ENCODE measurements around the gene HBEGF. TPM values are rescaled to one million over a fixed set of nuclear protein-coding genes. Genes with fewer than 3 reads are reported as not detected.

Gene HBEGF, protein sequence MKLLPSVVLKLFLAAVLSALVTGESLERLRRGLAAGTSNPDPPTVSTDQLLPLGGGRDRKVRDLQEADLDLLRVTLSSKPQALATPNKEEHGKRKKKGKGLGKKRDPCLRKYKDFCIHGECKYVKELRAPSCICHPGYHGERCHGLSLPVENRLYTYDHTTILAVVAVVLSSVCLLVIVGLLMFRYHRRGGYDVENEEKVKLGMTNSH
- total RNA-seq = 62.1 TPM

DNA sequence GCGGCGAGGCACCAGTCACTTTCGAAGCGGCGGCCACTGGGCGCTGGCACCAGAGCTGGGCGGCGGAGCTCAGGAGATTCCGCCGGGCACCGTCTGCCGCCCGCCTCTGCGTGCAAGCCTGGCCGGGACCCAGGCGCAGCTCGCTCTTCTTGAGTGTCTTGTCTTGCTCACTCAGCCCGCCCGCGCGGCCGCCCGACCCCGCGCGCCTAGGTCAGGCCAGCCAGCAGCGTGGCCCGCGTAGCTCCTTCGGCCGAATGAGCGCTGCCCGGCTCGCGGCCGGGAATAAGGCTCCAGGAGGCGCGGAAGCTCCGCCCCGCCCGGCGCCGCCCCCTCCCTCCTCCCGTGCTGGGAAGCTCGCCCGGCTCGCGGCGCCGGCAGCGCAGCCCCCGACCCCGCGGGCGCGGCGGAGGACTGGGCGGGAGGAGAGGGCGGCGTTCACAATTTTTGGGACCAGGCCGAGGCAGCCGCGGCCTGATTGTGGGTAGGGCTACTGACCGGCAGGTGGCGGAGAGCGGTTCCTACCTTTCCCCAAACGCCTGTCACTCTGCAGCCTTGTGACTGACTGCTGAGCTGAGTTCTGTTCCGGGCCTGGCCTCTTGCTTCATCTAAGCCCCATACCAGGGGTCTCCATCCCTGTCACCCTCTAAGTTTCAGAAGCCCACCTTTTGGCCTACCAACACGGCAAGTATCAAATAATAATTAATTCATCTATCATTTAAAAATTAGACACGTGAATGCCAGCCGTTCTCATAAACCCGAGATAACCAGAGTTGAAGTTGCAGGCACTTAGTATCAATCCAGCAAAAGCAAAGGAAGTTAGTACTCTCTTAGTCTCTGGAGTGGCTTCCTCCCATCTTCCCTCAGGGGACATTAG is at the start of gene HBEGF:
TSS of gene HBEGF (minus strand) at position 256 of the 874 bp plus-strand sequence. CDS start 275 bp downstream, outside the sequence.
- ATAC-seq = peak; percentile 67

DNA sequence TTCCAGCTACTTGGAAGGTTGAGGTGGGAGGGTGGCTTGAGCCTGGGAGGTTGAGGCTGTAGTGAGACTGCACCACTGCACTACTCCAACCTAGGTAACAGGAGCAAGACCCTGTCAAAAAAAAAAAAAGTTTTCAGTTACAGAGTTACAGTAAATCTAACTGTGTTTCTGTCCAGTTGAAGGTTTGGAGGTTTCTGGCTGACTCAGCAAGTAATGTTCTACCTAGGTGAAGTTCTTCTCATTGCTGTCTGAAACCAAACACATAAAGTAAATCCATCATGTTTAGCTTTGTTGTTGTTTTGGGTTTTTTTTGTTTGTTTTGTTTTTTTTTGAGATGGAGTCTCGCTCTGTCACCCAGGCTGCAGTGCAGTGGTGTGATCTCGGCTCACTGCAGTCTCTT is 47.3 kb upstream of the HBEGF start:
- no peak for ATAC-seq

DNA sequence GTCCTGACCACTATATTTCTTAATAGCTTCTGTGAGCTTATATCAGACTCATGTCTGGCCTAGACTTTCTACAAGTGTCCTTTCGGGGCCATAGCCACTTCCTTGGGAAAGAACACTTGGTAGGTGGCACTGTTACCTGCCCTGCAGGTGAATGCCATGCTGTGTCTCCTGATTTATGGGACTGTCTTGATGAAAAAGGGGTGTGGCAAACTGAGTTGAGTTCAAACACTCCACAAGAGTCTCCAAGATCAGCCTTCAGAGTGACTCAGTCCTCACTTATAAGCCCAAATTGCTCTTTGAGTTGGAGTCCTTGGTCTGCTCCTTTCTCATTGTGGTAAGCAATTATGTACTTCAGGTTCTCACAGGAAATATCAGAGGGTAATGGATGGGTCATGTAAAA is 45.3 kb upstream of the HBEGF start:
- peak; percentile 91 for ATAC-seq

DNA sequence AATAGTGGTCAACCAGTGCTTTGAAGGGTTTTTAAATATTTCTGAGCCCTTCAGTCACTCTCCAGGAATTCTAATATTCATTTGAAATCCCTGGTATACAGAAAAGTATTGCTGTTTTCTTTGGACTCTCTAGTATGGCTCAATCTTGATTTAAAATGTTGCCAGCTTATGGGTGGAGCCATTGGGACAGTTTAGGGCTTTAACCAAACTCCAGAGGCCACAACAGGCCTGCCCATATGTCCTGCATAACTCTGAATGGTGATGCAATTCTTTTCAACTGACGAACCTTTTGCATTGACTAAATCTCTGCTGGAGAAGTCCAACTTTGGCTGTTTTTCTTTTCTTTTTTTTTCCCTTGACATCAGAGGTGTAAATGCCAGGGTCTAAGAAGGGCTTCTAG is 44.9 kb upstream of the HBEGF start:
- peak; percentile 79 for ATAC-seq

DNA sequence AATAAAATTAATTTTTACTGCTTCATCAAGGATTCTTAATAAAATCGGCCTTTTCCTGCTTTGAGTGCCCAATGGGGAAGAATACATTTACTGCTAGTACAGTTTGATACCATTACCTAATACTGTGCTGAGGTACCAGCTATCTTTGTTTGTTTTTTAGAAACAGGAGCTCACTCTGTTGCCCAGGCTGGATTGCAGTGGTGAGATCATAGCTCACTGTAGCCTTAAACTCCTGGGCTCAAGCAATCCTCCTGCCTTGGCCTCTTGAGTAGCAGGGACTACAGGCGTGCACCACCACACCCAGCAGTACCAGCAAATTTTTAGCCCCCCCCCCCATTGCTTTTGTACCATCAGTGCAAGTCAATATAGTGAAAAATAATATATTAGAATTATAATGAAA is 41.6 kb upstream of the HBEGF start:
- no peak for ATAC-seq

DNA sequence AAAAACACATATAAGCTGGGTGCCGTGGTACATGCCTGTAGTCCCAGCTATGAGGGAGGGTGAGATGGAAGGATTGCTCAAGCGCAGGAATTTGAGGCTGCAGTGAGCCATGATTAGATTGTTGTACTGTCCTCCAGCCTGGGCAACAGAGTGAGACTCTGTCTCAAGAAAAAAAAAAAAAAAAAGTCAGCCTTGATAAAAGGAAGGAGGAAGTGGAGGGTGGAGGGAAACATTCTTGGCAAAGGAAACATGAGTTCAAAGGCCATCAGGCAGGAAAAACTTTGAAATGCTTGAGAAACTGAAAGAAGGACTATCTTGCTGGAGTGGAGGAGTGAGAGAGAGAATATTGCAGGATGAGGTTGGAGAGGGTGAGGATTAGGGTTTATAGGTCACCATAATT is 36.9 kb upstream of the HBEGF start:
- no peak for ATAC-seq

DNA sequence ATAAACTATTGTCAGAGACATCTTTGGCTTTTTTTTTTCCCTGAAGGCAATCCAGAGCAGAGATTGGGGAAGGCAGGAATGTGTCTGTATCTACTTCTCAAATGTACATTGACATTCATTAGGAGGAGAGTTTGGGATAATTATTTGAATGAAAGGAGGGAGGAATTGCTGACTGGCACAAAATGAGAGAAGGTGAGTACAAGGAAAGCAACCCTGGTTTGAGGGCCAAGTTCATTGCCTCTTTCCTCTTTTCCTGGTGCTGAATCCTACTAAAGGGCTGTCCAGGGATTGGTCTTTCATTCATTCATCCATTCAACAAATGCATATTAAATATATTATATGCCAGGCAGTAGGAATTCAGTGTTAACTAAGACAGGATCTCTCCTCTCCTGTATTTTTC is 36.5 kb upstream of the HBEGF start:
- no peak for ATAC-seq

DNA sequence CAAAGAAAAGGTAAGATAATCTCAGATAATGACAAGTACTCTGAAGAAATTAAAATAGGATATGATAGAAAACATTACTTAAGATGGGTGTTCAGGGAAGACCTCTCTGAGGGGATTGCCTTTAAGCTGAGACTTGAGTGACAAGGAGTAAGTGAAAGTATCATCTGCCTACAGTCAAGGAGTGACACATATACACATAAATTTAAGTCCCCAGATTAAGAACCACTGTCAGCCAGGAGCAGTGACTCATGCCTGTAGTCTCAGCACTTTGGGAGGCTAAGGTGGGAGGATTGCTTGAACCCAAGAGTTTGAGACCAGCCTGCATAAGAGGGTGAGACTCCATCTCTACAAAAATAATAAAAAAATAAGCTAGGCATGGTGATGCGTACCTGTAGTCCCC is 35.6 kb upstream of the HBEGF start:
- ATAC-seq = peak; percentile 33

DNA sequence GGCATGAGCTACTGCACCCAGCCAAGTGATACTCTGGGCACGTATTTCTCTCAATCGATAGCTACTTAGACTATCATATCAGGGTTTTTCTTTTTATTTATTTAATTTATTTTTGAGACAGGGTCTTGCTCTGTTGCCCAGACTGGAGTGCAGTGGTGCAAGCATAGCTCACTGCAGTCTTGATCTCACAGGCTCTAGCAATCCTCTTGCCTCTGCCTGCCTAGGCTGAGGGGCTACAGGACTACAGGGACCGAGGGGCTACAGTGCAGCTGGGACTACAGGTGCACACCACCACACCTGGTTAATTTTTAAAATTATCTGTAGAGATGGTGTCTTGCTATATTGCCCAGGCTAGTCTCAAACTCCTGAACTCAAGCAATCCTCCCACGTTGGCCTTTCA is 34.9 kb upstream of the HBEGF start:
- no peak for ATAC-seq

DNA sequence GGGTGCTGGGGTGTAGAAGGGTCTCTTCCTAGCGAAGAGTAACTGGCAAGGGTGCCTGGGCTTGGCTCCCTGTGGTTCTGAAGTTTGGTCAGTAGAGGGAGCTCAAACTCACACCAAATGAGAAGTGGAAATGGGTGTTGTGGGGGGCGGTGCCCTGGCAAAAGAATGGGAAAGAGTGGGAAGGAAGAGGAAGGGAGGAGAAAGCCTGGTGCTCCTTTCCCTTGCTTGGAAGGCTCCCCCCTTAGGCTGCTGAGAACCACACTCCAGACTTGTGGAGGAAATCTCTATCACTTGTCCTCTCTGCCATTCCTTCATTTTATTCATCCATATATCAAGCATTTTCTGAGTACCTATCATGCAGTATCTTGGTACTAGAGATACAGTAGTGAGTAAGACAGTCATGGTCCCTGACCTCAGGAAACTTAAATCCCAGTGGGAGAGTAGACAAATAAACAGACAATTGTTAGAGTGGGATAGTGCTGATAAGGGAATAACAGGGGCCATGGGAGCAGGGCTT is 26.6 kb upstream of the HBEGF start:
- ATAC-seq = peak; percentile 54

DNA sequence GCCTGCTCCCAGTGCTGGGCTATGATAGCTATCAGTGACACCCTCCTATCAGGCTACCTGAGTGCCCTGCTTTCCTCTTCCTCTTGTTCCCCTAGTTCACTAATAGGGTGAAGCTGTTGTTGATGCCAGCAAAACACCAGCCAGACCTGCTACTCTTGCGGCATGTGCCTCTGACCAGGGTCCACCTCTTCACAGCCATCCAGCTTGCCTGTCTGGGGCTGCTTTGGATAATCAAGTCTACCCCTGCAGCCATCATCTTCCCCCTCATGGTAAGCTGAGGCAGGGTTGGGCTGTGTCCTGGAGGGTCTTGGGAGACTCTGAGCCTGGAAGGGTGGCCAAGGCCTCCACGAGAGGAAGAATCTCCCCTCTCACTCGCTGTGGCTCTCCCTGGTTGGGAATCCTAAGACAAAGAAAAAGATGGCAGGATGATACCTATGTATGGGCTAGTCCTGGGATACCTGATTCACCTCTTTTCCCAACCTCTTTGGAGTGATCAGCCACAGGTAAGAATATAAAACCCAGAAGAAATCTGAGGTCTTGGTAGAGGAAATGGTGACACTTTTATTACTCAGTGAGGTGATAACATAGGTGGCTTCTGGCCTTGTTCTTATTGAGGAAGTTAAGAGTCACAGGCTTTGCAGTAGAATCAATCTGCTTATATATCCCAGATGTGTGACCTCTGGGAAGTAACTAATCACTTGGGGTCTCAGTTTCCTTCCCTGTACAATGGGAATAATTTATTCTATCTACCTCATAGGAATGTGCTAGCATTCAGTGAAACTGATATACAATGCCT is 25.2 kb upstream of the HBEGF start:
- ATAC-seq = no peak

DNA sequence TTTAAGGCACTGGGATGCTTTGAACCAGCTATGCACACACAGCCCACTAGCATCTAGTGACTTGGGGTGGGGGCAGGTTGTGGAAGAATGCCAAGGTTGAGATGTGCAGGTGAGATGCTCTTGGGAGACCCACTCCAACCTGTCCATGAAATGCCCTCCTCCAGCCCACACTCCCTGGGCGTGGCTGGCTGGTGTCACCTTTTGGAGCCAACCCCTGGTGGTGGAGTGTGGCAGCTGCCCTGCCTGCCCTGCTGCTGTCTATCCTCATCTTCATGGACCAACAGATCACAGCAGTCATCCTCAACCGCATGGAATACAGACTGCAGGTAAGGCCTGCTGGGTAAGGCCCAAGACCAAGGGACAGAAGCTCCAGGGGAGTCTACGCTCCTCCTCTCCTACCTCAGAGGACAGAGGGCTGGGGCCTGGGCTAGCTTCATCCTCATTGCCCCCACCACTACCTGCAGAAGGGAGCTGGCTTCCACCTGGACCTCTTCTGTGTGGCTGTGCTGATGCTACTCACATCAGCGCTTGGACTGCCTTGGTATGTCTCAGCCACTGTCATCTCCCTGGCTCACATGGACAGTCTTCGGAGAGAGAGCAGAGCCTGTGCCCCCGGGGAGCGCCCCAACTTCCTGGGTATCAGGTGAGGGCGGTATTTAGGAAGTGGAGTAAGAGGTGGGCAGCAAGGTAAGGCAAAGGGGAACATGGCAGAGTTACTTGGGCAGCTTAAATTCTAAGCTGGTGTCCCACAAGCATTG is 21.0 kb upstream of the HBEGF start:
- ATAC-seq = peak; percentile 27

DNA sequence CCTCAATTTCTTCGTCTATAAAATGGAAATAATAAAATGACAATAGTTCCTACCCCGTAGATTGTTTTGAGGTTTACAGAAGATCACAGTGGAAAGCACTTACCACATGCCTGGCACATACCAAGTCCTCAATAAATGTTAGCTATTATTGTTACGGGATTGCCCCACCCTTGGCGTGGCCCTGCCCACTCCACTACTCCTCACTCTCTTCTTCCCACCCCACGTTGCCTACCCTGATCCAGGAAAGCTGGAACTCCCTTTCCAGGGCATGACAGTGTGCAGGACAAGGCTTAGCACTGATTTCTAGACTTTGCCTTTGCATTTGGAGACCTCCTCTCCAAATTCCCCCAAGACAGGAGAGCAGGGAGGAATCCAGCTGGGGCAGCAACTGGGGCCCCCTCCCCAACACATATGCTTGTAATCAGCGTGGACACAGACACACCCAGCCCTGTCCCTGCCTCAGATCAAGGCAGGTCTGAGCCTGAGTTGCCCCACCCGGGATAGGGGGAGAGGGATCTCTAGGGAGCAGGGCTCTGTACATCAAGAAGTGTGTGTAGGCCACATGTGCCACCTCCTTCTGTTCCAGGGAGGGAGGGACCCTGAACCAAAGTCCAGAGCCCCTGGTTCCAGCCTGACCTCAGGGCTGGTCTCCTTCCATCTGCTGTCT is 20.3 kb upstream of the HBEGF start:
- peak; percentile 41 for ATAC-seq

DNA sequence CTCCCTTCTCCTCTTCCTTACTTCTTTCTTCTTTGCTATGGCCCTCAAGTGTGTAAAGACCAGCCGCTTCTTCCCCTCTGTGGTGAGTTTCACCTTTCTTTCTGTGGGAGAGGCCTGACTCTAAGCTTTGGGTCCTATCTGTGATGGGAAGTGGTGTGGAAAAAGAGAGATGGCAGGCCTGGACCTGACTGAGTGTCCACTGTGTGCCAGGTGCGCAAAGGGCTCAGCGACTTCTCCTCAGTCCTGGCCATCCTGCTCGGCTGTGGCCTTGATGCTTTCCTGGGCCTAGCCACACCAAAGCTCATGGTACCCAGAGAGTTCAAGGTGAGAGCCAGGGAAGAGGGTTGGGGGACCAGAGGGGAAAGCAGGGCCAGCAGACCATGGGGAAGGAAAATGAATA is 19.5 kb upstream of the HBEGF start:
- no peak for ATAC-seq

DNA sequence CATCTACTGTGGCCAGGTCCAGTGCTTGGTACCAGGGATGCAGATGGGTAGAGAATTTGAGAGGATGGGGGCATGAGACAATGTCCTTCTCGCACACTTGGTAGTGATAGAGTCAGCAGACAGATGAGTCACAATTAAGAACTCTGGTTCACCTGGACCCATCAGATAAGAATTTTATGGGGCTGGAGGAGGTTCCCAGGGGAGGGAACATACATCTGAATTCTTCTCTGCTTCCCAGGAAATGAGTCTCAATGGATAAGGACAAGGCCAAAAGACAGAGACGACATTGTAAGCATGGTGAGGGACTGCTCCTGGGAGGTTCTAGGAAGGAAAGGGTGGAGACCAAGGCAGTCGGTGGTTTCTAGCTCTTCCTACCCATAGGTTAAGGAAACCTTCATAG is 18.9 kb upstream of the HBEGF start:
- ATAC-seq = no peak

DNA sequence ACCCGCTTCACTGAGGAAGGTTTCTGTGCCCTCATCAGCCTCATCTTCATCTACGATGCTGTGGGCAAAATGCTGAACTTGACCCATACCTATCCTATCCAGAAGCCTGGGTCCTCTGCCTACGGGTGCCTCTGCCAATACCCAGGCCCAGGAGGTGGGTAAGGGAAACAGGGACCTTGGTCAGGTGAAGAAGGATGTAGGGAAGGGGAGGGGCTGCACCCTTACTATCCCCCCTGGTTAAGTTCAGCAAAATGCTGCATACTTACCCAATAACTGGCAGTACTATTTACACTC is 18.0 kb upstream of the HBEGF start:
- ATAC-seq = no peak

DNA sequence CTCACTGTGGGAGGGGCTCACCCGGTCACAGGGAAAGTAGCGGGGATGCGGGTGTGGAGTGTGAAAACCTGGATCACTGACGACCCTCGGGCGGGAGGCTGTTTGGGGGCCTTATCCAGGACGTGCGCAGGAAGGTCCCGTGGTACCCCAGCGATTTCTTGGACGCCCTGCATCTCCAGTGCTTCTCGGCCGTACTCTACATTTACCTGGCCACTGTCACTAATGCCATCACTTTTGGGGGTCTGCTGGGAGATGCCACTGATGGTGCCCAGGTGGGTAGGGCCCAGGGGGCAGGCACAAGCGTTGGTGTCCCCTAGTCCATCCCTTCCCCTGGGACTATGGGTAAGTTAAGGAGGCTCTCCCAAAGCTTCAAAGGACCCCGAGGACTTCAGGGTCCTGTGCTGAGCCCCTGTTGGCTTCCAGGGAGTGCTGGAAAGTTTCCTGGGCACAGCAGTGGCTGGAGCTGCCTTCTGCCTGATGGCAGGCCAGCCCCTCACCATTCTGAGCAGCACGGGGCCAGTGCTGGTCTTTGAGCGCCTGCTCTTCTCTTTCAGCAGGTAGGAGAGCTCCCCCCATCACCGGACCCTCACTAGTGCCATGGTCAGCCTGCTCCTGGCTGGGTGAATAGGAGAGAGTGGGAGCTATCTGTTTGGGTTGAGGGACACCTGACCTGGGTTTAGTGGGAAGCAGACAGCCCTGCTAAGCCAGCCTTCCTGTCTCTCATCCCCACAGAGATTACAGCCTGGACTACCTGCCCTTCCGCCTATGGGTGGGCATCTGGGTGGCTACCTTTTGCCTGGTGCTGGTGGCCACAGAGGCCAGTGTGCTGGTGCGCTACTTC is 17.4 kb upstream of the HBEGF start:
- no peak for ATAC-seq

DNA sequence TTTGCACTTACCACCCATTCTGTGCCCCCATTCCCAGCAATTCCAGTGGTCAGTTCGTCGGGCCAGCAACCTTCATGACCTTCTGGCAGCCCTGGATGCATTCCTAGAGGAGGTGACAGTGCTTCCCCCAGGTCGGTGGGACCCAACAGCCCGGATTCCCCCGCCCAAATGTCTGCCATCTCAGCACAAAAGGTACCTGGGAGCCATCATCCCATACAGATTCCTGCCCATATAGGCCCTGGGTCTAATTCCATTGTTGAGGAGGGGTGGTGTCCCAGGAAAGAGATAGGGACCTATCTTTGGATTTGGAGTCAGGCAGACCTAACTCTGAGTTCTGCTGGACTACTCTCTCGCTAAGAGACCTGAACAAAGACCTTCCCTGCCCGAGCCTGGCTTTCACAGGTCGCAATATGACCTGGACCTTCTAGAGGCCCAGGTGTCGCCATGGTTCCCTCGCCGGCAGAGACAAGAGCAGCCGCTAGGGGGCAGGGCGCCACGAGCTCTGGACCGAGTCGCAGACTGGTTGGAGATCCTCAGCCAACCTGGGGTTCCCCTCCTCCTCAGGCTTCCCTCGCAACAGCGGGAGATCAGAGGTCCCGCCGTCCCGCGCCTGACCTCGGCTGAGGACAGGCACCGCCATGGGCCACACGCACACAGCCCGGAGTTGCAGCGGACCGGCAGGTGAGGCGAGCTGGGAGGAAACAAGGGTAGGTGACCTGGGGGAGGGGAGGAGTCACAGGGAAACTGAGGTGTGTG is 16.6 kb upstream of the HBEGF start:
- ATAC-seq = peak; percentile 79

DNA sequence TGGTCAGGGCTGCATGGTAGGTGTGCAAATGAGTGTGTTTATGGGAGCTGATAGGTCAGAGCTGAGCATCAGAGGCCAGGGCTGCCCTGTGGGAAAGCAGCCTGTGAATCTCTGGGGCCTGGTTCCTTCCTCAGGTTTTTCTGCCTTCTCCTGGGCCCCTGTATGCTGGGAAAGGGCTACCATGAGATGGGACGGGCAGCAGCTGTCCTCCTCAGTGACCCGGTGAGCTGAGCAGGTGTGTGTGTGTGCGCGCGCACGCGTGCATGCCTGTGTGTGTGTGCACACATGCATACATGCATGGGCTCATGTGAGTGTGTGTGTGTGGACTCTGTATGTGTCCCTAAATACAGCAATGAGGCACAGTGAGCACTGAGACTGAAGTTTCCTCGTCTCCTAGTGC is 15.9 kb upstream of the HBEGF start:
- ATAC-seq = no peak

DNA sequence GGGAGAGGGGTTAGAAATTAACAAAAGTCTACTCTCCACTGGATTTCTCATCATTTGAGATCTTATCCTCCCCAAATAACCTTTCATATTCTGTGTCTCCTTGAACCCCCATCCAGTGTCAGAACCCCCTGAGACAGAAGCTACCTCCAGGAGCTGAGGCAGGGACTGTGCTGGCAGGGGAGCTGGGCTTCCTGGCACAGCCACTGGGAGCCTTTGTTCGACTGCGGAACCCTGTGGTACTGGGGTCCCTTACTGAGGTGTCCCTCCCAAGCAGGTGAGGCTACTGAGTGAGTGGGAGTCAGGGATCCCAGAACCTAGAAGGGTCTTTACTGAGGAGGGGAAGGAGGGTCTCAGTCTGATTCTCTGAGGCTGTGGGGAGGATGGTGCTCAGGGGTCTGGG is 15.5 kb upstream of the HBEGF start:
- ATAC-seq = no peak
